Mesodermal cell (in vitro differentiated cells): ENCODE measurements around the gene ITPR2.

Experiments used
- H3K27ac ChIP-seq: 2 replicates; pipeline ENCODE4 v1.7.0; 2013; ENCODE audit warnings: mild to moderate bottlenecking, low read depth, low read length, moderate library complexity; ENCODE audit not compliant: severe bottlenecking
- H3K36me3 ChIP-seq: 2 replicates; pipeline ENCODE4 v1.7.1; 2013; ENCODE audit warnings: mild to moderate bottlenecking, low read length, moderate library complexity; ENCODE audit not compliant: control insufficient read depth, insufficient read depth
- H3K4me1 ChIP-seq: one replicate; pipeline ENCODE4 v1.7.1; 2013; ENCODE audit warnings: mild to moderate bottlenecking, low read length; ENCODE audit not compliant: insufficient read depth, control insufficient read depth, poor library complexity, severe bottlenecking
- H3K4me3 ChIP-seq: 2 replicates; pipeline ENCODE4 v1.7.0; 2013; ENCODE audit warnings: low read length, control low read depth, mild to moderate bottlenecking; ENCODE audit not compliant: insufficient read depth, poor library complexity, severe bottlenecking; ENCODE audit errors: extremely low read depth
- H3K9me3 ChIP-seq: 2 replicates; pipeline ENCODE4 v1.7.1; 2013; ENCODE audit warnings: mild to moderate bottlenecking, low read length, moderate library complexity; ENCODE audit not compliant: control insufficient read depth
- WGBS, 2 experiments: methylation state at CpG; one replicate each; pipeline ENCODE4 v1.1.5; 2013; ENCODE audit warnings: missing lambda C conversion rate in 2 of 2; ENCODE audit not compliant: insufficient coverage in 2 of 2; 5-methylcytosine and 5-hydroxymethylcytosine counted together

The ITPR2 gene

DNA sequence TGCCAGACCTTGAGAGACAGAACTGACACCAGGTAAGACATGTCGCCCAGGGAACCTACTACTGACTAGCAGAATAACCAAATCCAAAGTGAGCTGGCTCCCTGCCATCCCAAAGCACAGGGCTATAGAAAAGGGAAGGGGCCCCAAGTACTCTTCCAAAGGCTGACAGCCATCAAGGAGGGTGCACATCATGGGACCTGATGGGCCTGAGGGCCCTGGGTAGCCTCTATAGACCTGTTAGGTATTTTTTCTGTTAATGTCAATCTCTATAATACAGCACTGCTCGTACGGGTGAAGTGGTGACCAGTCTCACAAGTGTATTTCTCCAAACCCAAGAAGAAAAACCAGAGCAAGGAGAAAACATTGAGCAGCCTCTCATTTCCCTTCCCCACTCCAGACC lies 171.6 kb downstream of the ITPR2 start:
- Histone ChIP-seq H3K36me3 (peaks cover 11% of the 10 kb centered on the region), H3K4me3 (no peak overlapping the region), H3K9me3 (no peaks in the 10 kb centered on the region), H3K27ac (no peak overlapping the region), H3K4me1 (no peaks in the 10 kb centered on the region)
- WGBS, 2 experiments = 83% methylated on average over 1 to 3 of the region's 3 CpGs

DNA sequence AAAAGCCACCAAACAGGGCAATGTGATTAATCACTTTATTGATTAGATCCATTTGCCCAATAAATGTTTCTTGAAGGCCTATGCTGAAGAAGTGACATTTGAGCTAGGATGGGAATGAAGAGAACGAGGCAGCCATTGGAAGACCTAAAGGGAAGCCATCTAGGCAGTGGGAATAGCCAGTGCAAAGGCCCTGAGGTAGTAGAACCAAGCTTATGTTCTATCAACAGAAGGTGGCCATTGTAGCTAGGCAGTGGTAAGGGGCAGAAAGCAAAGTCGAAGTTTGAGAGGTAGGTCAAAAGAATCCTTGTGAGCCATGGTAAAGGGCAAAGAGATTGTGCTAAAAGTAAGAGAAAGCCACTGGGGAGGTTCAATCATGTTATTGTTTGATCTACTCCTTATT lies 173.1 kb downstream of the ITPR2 start:
- H3K4me3 ChIP-seq = no peak overlapping the region
- no peak overlapping the region for H3K27ac ChIP-seq
- H3K4me1 ChIP-seq = no peaks in the 10 kb centered on the region
- peaks cover 14% of the 10 kb centered on the region for H3K36me3 ChIP-seq
- WGBS, 2 experiments = 83 to 90% methylated on average over 1 of the region's 2 CpGs
- H3K9me3 ChIP-seq = no peaks in the 10 kb centered on the region

DNA sequence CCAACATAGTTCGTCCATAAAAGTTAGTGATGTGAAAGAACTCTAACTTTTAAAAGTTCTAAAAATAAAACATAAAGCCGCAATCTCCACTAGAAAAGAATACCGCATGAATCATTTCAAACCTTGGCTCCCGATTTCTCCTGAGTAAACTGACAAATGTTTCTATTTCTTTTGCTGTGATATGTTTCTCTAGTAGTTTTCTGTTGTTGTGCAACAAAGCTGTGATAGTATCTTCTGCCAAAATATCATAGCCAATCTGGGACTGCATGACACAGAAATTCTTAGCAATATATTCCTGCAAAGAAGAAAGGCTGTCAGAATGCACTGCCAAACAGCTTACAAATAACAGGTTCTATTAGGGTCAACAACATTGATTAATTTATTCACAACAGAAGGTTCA lies 174.0 kb downstream of the ITPR2 start:
- Histone ChIP-seq H3K4me3 (no peak overlapping the region), H3K9me3 (no peaks in the 10 kb centered on the region), H3K4me1 (no peaks in the 10 kb centered on the region), H3K27ac (no peak overlapping the region), H3K36me3 (peaks cover 14% of the 10 kb centered on the region)
- 60 to 100% methylated on average over 1 of the region's 4 CpGs for WGBS, 2 experiments

DNA sequence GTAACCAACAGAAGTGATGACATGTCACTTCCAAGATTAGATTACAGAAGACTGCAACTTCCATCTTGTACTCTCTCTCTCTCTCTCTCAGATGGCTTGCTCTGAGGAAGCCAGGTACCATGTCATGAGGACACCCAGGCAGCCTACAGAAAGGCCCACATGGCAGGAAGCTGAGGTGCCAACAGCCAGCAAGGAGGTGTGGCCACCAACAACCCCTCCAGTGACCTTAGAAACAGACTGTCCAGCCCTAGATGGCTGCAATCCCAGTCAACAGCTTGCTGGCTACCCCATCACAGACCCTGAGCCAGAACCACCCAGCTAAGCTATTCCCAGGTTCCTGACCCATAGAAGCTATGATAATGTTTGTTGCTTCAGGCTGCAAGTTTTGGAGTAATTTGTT lies 178.4 kb downstream of the ITPR2 start:
- Histone ChIP-seq H3K9me3 (no peaks in the 10 kb centered on the region), H3K27ac (no peak overlapping the region), H3K4me3 (no peak overlapping the region), H3K36me3 (peaks cover 21% of the 10 kb centered on the region), H3K4me1 (no peaks in the 10 kb centered on the region)

DNA sequence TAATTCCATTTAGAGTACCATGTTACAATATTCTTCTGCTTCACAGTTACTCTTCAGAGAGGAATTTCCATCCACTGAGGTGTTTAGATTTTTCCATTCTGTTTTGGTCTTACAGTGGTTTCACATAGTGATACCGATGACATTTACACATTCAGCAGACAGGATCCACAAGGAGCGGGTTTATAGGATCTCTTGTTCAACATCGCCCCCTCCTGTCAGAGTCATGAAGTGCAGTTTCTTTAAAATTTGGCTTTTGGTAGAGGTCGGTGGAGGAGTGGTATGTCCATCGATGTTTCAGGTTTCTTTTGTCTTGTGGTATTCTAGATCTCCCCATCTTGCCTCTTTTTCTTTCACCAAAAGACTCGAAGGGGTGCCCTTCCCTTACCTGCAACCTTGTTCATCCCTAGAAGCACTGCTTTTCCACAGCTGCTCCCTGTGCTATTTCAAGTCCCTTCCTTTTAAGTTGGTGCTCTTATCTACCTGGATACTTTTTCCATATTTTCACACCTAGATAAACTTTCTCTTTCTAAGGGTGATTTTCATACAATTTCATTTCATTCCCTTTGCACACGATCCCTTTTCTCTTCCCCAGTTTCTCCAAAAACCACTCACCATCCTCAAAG lies 181.3 kb downstream of the ITPR2 start:
- 33 to 68% methylated on average over 2 to 3 of the region's 7 CpGs for WGBS, 2 experiments
- H3K27ac ChIP-seq = no peak overlapping the region
- peaks cover 4% of the 10 kb centered on the region for H3K4me1 ChIP-seq
- no peaks in the 10 kb centered on the region for H3K9me3 ChIP-seq
- H3K36me3 ChIP-seq = peaks cover 11% of the 10 kb centered on the region
- H3K4me3 ChIP-seq = no peak overlapping the region

DNA sequence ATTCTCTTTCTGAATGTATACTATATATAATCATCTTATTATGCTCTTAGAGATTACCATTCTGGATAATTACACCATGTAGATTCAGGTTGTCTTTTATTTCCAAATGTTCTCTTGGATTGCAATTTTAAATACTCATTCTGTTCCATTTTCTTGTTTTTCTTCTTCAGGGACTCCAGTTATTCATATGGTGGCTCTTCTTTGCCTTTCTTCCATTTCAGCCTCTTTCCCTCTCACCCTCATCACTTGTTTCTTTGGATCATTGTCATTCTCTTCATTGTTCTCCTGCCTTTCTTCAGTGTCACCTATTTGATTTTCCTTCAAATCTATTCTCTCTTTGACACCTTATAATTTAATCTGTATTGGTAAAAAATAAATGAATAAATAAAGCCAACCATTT lies 182.0 kb downstream of the ITPR2 start:
- H3K4me3 ChIP-seq = no peak overlapping the region
- no peak overlapping the region for H3K27ac ChIP-seq
- H3K36me3 ChIP-seq = peaks cover 8% of the 10 kb centered on the region
- peaks cover 4% of the 10 kb centered on the region for H3K4me1 ChIP-seq
- no peaks in the 10 kb centered on the region for H3K9me3 ChIP-seq

DNA sequence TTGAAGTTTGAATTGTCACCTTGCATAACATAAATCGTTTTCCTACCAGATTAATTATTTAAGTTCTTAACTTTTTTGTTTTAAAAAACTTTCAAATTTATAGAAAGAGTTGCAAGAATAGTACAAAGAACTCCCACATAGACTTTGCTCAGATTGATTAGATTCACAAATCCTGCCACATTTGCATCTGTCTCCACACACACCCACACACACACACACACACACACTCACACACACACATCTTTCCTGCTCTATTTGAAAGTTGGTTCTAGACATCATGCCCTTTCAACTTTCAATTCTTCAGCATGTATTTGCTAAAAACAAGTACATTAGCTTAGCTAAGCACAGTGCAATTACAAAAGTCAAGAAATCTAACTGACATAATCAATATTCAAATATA lies 184.0 kb downstream of the ITPR2 start:
- H3K27ac ChIP-seq = no peak overlapping the region
- H3K4me3 ChIP-seq = no peak overlapping the region
- H3K9me3 ChIP-seq = no peaks in the 10 kb centered on the region
- peaks cover 4% of the 10 kb centered on the region for H3K4me1 ChIP-seq
- peaks cover 13% of the 10 kb centered on the region for H3K36me3 ChIP-seq
- no CpG with 5 or more reads among the region's 1 CpG for WGBS, 2 experiments

DNA sequence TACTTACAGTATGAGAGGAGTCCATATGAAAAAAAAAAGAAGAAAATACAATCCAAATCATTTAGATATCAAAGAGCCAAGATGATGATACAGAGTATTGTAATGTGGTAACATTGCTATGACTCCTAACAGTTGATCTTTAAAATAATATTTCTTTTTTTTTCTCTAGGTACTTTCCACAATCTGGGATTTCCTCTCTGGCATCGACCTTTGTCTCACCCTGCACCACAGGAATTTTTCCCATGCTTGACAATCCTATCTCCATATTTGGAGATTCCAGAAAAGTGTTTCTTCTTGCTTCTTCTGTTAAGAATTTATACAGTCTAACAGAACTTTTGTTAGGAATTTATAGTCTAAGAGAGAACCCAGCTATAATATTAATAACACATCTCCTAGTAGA lies 184.4 kb downstream of the ITPR2 start:
- Histone ChIP-seq H3K4me1 (peaks cover 4% of the 10 kb centered on the region), H3K36me3 (peaks cover 10% of the 10 kb centered on the region), H3K4me3 (no peak overlapping the region), H3K27ac (no peak overlapping the region), H3K9me3 (no peaks in the 10 kb centered on the region)
- WGBS, 2 experiments = 17 to 50% methylated on average over 1 of the region's 1 CpG

DNA sequence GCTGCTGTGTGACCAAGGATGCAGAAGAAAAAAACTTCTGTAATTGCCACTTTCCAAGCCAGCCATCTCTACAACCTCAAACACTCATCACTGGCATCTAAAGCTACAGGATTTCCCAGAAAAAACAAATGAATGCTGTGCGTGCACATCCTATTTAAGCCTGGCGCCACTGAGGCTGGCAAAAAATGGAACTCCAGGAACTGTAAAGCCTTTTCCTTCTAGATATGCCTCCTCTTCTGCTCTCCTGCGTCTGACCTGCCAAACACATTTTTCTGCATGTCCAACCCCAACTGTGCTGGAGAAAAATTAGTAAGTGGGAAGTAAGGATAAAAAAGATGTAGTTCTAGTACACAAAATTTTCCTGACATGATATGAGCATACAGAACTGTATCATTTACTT lies 184.9 kb downstream of the ITPR2 start:
- Histone ChIP-seq H3K27ac (no peak overlapping the region), H3K4me3 (no peak overlapping the region), H3K4me1 (peaks cover 4% of the 10 kb centered on the region), H3K36me3 (peaks cover 15% of the 10 kb centered on the region), H3K9me3 (no peaks in the 10 kb centered on the region)
- WGBS, 2 experiments = 93 to 100% methylated on average over 2 of the region's 3 CpGs

DNA sequence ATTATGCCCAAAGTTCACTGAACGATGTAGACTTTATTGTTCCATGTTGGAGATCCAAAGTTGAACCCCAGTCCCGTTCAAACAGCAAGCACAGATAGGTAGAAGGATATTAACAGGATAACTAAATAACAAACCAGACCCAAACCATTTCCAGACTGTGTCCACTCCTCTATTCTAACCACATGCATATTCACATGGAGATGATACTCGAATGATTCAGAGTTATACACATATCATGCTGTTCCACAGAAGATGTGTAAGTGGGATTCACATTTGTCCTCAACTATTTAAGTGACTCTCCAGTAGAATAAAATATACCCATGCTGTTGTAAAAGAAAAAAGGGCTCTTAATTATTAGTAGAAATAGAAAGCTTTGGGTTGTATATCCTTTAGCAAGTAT lies 185.9 kb downstream of the ITPR2 start:
- H3K4me1 ChIP-seq = peaks cover 4% of the 10 kb centered on the region
- no peaks in the 10 kb centered on the region for H3K9me3 ChIP-seq
- no peak overlapping the region for H3K27ac ChIP-seq
- no peak overlapping the region for H3K4me3 ChIP-seq
- H3K36me3 ChIP-seq = peaks cover 15% of the 10 kb centered on the region
- WGBS, 2 experiments = 80 to 100% methylated on average over 1 of the region's 3 CpGs

DNA sequence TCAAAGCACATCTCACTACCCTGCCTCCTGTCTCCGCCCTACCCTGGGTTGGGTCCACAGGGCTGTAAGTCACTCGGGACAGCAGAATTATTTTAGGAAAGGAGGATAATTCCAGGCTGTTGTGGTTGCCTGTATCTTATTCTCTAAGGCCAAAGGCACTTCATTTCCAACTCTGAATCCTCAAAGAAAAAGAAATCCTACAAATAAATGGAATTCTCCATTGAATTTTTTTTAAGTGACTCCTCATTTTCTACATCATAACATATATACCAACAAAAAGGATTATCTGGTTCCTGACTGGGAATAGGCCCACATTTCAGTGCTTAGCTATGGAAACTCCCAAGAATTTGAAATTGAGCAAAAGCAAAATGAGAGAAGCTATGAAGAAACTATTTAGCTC lies 186.4 kb downstream of the ITPR2 start:
- peaks cover 15% of the 10 kb centered on the region for H3K36me3 ChIP-seq
- WGBS, 2 experiments = no CpG with 5 or more reads among the region's 2 CpGs

More for the DNA sequence above, 186.4 kb downstream of the ITPR2 start:
- H3K4me3 ChIP-seq = no peak overlapping the region
- H3K27ac ChIP-seq = no peak overlapping the region
- H3K9me3 ChIP-seq = no peaks in the 10 kb centered on the region
- peaks cover 4% of the 10 kb centered on the region for H3K4me1 ChIP-seq
